GM19238 (cell line): Measurements from ENCODE around the gene SLC39A11.

Experiments
- DNase-seq: peaks from one replicate; pipeline ENCODE4 v3.0.0; 2011; ENCODE audit warnings: low spot score; ENCODE audit not compliant: insufficient read length

Gene SLC39A11

GRCh38 chr17:72877348-72877747 lies 215.1 kb downstream of the SLC39A11 start:
- DNase-seq: no peak

DNA sequence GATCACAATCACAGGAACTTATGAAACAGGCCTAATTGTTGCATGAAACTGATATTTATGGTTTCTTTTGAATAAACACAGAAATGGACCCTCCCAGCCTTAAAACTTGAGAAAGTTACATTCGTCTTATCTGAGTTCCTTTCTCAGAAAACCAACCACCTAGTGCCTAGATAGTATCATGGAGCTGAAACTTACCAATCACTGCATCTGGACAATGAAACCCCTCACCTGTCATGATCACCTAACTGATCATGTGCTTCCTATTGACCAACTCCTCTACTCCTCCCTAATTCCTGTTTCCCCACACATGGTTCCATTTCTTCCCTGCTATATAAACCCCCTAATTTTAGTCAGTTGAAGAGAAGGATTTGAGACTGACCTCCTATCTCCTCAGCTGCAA lies 216.1 kb downstream of the SLC39A11 start:
- DNase-seq: no peak

GRCh38 chr17:72875361-72875760 lies 217.1 kb downstream of the SLC39A11 start:
- DNase-seq: no peak

DNA sequence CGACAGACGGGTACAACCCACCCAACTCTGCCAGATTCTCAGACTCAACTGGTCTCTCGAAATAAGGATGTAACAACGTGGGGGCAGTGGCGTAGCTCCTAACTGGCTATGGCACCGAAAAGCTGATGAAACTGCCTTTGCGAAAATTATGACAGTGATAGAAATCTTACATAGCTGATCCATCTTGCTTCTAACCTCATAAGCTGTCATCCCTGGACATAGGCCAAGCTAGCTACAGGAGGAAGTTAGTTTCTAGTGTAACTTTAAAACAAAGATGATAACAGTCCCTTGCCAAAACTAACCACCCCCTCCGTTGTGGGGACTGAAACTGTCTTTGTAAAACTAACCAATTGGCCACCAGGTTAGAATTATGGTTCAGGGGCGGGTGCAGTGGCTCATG lies 220.1 kb downstream of the SLC39A11 start:
- DNase-seq: no peak

DNA sequence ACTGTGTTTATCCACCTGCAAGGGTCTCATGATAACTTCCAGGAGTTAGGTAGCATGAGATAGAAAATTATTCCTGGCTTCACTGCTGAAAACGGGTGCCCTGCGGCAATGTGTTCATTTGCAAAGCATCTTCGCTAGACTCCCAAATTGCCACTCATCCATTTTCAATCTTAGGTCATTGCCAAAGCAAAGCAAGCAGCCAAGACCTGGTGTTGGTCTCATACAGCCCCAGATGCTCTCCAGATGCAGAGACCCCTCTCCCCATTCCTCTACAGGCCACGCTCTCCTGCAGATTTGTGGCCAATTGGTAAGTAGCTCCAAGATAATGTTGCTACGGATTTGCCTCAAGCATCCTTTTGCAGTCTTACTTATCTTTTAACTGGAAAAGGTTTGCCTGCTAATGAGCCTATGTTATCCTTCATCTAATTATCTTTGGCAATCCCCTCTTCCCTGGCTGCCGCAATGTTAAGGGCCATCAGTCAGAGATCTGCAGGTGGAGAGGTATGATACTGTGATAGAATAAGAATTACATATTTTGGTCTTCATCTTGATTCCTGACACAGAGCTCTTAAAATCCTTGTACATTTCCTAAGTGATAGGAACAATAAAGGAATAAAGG lies 222.0 kb downstream of the SLC39A11 start:
- DNase-seq: no peak

- DNase-seq: no peak
Observed at GRCh38 chr17:72869630-72870029, 222.9 kb downstream of the SLC39A11 start.

- no peak for DNase-seq
Observed at GRCh38 chr17:72865954-72866353, 226.5 kb downstream of the SLC39A11 start.

GRCh38 chr17:72863526-72864211 lies 228.8 kb downstream of the SLC39A11 start:
- no peak for DNase-seq

DNA sequence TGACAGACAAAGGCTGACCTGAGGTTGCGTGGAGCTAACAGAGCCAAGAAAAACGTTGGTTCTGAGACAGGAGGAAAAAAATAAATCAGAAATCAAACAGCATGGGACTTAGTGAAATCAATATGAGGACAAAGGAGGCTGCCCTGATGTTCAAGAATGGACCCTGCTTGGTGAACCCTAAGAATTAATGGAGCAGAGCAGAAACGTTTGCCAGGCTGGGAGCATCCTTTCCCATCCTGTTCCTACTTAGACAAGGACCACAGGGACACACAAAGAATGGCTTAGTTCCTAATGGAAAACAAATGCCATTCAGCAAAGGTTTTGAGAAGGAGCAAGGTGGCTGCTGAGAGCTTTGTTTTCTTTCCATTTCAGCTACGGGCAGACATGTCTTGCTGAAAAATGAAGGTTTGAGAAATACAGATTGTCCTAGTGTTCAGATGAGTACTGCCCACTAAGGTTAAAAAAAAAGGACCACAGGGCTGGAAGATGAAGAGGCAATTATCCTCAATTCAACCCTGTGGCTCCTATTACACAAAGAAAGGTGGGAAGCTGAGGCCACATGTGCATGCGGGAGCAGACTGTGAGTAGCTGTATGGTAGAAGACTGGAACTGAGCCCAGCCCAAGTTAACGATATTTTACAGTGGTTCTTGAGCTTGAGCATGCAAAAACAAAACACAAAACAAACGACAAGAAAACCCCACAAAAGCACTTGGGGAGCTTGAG lies 230.1 kb downstream of the SLC39A11 start:
- DNase-seq: no peak

DNA sequence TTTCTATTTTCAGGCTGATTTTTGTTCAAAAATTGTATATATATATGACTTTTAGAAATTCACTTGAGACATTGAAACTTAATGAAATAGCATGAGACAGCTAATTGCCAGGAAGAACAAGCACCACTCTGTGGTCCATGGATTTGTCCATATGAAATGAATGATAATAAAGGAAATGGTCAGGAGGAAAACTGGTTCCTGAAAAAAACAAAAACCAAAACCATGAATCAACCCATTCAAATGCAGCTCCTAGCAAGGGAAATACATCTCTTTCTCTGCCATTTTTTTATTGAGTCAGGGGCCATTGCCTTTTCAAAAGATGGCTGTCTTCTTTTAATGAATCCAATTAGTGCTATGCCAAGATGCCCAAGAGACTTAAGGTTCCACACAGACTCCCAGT lies 230.7 kb downstream of the SLC39A11 start:
- no peak for DNase-seq

GRCh38 chr17:72860778-72861177 lies 231.7 kb downstream of the SLC39A11 start:
- DNase-seq: no peak

- DNase-seq: no peak
Observed at GRCh38 chr17:72858826-72859495, 233.5 kb downstream of the SLC39A11 start.

GRCh38 chr17:72853440-72854415 lies 238.8 kb downstream of the SLC39A11 start:
- DNase-seq: no peak

DNA sequence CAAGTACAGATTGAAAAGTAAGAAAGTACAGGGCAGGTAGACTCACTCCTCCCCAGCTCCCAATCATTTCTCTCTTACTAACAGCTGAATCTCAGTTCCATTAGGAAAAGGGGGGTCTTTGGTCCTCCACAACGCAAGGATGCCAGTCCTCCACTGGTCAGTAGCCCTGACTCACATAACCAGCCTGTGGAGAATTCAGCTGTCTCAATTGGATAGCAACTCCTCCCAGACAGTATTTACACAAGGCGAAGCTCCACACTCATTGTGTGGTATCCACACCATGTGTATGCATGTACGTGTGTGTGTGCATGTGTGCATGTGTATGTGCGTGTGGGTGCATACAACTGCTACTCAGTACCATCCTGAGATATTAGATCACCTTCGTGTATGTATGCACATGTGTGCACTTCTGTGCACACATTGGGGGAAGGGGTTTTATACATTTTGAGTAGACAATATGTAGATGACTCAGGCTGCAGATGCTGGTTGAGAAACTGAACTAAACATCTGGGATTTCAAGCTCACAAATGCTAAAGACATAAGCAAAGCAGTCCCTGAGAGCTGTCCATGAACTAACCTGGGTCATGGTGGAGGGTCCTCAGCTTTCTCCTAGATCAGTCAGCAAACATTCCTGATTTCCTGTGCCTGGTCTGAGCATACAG lies 240.1 kb downstream of the SLC39A11 start:
- DNase-seq: no peak

- no peak for DNase-seq
Observed at GRCh38 chr17:72850410-72851118, 241.9 kb downstream of the SLC39A11 start.

GRCh38 chr17:72846399-72846798 lies 246.1 kb downstream of the SLC39A11 start:
- no peak for DNase-seq

- no peak for DNase-seq
Observed at GRCh38 chr17:72843591-72843990, 248.9 kb downstream of the SLC39A11 start.

DNA sequence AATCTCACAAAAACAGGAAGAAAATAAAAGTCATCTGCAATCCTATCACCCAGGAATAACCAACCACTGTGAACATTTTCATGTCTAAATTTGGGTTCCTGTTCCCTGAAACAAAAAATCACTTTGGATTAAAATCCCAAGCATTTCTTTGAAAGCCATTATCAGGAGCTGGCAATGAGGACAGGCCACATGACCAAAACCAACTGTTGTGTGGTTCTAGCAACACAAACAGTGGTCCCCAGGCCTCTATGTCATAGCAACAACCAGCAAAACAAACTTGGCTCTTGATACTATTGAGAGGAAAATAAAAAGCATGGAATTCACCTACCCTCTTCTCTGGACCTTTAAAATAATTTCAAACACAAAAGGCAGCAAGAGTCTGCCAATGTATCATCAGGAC lies 252.5 kb downstream of the SLC39A11 start:
- DNase-seq: no peak

DNA sequence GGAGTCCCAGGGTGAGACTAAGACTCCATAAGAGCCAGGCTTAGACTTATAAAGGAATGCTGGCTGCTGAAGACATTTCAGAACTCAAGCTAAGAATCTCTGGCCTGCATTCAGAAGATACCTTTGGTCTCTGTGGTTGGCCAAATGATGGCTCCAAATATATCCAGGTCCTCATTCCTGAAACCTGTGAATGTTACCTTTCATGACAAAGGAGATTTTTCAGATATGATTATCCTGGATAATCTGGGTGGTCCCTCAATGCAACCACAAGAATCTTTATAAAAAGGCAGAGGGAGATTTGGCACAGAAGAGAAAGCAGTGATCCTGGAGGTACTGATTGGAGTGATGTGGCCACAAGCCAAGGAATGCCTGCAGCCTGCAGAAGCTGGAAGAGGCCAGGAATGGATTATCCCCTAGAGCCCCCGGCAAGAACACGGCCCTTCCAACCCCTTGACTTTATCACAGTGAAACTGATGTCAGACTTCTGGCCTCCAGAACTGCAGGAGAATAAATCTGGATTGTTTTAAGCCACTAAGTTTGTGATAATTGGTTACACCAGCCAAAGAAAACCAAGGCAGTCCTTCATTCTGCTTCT lies 253.3 kb downstream of the SLC39A11 start:
- DNase-seq: no peak
